SKM-1 (cell line): ENCODE results near the gene TJP3.
"Not testable (repeated sequence)": the region's sequence is repeated elsewhere in the genome, so short reads cannot be mapped to it uniquely, and the experiment has no call there.

Source experiments
- DNase-seq: peaks from one replicate; lab custom pipeline; 2025; ENCODE audit not compliant: unreplicated experiment; lab: John Stamatoyannopoulos, UW

The TJP3 gene

DNA sequence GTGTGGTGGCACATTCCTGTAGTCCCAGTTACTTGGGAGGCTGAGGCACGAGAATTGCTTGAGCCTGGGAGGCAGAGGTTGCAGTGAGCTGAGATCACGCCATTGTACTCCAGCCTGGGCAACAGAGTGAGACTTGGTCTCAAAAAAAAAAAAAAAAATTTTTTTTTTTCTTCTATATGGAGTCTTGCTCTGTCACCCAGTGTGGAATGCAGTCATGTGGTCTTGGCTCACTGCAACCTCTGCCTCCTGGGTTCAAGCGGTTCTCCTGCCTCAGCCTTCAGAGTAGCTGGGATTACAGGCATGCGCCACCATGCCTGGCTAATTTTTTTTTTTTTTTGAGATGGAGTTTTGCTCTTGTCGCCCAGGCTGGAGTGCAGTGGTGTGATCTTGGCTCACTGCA is 57.6 kb downstream of the TJP3 start:
- DNase-seq: not testable (repeated sequence)

DNA sequence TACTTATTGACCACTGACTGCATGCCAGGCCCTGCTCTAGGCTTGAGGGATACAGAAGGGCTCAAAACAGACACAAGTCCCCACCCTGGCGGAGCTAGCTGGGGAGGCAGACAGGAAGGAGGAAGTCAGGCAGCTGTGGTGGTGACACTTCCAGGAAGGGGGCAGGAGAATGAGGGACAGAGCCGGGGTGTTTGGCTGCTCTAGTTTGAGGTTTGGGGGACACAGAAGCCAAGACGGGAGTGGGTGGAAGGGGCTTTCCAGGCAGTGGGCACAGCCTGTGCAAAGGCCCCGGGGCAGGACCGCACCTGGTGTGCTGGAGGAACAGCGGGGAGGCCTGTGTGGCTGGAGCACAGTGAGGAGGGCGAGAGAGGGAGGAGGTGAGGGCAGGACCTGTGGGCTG is 58.3 kb downstream of the TJP3 start:
- DNase-seq: no peak

DNA sequence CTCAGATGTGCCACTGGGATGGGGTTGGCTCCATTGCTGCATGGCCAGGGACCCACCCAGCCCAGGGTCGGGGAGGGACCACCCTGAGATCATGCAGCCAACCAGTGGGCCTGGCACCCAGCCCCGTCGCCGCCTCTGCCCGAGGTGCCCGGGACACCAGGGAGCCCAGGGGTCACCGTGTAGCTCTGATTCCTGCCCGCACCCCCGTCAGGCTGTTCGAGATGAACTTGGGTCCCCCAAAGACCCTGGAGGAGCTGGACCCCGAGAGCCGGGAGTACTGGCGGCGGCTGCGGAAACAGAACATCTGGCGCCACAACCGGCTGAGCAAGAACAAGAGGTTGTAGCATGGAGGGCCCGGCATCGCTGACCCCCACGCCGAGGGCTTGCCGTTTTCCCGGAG is 58.9 kb downstream of the TJP3 start:
- DNase-seq: no peak

DNA sequence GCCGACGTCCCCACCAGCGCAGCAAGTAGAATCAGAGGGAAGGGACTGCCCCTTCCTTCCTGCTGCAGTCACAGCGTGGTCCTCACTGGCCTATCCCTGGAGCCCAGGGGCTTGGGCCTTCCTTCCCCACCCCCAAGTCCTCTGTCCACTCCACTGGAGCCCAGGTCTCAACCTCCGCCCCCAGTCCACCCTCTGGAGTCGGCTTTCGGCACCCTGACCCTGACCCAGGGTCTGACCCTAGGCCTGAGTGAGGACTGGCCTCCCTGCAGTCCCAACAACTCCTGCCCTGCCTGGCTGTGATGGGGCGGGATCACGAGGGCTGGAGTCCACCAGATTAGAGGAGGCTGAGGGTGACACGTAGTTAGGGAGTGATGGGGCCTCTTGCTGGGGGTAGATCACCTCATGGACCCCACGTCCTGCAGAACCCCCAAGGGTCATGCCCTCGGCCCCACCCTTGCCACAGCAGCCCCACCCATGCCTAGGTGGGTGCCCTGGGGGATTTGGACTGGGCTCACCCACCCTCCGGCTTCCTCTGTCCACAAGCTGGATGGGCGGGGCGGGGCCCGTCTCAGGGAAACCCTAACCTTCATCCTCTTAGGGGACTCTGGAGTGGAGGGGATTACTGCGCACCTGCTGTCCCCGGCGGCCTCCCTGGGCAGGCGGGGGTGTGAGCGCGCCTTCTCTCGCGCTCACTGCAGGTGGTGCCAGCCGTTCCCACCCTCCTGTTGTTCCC is 60.0 kb downstream of the TJP3 start:
- no peak for DNase-seq

DNA sequence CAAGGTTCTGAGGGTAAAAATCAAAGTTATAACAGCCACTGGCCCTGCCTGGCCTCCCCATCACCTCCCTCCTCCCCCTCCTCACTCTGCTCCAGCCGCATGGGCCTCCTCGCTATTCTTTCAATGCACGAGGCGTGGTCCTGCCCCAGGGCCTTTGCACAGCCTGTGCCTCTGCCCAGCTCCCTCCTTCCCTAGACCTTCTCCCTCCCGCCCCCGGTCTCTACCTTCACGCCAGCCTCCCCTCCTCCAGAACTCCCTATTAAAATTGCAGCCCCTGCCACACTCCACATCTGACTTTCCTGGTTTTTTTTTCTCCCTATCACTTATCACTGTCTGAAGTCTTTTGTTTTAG is 60.5 kb downstream of the TJP3 start:
- DNase-seq: no peak

DNA sequence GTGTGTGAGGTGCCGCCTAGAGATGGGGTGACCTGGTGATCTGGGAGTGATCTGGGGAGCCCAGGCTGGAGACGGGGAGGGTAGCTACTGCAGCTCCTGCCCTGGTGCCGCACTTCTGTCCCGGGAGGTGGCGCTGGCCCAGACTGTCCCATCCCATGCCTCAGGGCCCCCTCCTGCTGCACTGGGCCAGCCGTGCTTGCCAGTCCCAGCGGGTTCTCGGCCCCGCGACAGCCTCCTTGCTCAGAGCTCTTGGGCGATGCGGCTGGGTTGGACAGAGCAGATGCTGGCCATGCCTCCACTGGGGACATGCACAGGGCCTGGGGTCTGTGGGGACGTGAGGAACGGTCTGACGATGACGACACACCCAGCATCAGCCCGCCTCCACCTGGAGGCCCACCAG is 61.3 kb downstream of the TJP3 start:
- no peak for DNase-seq

DNA sequence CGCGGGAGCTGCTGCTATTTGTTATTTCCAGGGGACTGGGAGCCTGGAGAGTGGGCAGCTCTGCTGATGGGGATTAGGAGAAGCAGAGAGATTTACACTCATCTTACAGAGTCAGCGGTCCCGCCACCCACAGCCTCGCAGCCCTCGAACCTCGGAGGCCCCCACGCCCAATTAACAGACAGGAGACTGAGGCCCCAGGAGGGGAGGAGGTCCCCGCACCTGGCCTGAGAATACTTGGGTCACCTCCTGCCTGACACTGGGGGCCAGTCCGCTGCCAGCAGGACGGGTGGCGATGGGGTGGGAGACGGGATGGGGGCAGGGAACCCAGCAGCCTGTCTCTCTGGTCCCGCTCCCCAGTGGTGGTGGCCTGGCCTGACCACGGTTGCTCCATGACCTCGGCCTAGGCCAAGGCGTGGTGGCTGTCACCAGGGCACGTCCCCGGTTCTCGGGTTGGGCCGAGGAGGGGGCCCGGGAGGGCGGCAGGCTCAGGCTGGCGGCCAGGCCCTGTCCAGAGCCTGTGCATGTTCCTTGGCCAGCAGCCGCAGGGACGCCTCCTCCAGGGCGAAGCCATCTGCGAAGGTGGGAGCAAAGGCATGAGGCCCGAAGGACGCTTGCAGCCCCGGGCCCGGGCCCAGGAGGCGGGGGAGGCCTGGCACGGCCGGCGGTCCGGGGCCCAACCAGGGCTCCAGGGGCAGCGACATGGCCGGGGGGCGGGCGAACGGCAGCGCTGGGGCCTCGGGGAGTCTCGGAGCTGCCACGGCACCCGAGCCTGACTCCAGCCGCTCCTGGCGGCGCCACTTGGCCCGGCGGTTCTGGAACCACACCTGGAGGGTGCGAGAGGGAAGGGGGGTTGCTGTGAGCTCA is 62.2 kb downstream of the TJP3 start:
- DNase-seq: no peak

DNA sequence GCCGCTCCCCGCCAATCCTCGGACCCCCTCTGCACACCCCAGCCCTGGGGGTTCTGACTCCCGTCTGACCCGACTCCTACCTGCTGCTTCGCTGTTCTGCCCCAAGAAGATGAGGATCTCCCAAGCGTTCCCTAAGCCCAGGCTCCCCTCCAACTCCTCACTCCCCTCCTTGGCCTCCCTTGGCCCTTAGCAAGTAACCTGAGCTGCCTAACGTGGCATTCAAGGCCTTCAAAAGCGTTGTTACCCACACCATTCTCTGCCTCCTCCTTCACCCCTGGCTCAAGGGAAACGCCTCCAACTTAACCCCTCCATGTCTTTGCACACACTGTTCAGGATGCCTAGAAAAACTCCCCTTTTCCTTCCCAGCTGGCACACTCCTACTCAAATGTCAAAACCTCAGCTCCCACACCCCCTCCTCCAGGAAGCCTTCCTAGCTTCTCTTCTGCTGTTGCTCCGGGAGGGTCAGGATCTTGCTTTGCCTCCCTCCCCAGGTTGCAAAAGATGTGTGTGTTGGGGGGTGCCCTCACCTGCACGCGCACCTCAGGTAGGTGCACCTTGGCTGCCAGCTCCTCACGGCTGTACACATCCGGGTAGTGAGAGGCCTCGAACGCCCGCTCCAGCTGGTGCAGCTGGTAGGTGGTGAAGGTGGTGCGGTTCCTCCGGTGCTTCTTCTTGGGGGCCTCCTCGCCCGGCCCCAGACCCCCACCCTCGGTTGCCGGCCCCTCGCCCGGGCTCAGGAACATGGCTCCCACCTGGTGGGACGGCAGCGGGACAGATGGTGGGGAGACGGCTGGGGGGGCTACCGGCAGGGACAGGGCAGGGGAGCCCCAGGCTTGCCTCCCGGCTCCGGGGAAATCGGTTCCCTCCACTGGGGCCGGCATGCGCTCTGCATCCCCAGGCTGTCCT is 63.1 kb downstream of the TJP3 start:
- DNase-seq: no peak

DNA sequence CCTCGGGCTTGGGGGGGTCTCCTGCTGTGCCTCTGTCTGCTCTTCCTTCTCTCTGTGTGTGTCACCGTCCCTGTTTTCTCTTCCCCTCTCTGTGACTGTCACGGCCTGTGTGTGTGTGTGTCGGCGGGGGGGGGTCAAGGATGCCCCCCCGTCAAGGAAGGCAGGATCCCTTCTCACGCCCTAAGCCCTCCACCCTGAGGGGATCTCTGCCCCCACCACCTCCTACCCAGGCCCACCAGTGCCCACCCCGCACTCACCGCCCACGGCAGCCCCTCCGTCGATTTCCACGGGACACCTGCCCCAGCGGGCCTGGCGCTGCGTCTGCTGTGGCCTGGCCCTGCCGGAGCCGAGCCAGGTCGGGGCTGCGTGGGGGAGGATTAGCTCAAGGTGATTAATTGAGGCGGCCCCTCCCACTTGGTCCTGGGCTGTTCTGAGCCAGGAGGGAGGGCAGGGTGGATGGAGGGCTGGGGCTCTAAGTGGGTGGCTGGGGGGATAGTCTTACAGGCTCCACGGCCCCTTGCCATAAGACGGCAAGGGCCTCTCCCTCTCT is 63.8 kb downstream of the TJP3 start, which contains the start of gene RAX2:
TSS of gene RAX2 (minus strand) at position 323 of the 550 bp plus-strand sequence. CDS start 486 bp downstream, outside the sequence.
- DNase-seq: no peak

DNA sequence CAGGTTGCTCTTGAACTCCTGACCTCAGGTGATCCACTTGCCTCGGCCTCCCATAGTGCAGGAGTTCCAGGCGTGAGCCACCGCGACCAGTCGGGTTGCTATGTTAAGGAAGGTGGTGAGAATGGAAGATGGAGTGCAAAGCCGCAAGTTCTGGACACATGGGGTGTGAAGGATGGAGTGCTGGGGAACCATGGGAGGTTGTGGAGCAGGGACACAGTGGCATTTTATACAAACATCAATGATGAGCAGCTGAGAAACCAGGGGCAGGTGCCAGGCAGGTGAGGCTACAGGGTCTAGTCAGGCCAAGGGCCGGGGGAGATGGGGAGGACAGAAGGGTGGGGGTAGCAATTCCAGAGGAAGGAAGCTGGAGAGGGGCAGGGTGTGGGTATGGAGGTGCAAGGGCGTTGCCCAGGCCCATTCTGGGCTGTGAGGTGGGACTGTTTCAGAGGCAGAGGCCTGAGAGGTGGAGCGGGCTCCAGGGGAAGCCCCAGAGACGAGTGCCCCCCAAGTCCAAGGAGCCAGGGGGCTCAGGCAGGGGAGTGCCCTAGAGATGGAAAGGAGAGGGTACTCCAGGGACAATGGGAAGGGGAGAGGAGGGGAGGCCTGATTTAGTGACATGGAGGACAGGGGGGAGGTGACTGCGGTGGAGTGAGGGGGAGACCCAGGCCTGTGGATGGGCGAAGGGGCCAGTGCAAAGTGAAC is 65.8 kb downstream of the TJP3 start:
- no peak for DNase-seq

DNA sequence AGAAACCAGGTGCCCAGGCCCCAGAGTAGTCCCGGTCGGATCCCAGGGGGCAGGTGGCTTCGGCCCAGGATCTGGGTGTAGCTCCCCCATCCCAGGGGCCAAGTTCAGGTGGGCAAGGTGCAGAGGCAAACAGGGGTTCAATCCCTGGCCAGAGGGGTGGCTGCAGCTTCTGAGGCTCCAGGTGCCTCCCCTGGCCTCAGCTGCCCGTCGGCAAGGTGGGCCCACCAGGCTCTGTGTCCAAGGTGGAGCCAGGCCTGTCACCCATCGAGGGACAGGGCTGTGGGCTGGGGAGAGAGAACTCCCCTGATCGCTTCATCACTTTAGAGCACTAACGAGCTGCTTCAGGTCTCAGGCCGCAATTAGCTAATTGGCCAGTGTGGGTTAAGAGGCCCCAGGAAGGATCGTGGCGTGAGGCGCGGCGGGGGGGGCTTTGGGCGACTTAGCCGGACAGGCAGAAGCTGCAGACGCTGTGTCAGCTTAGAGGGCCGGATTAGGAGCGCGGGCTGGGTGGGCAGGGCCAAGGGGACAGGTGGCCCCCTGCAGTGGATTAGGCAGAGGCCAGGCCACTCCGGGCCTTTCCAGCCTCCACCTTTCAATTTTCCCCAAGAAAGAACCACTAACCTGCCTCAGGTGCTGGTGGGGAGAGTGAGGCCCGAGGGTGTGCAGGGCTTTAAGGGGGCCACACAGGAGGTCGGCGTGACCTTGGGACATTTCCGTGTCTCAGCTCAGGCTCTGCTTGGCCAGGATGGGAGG is 66.6 kb downstream of the TJP3 start:
- DNase-seq: no peak

DNA sequence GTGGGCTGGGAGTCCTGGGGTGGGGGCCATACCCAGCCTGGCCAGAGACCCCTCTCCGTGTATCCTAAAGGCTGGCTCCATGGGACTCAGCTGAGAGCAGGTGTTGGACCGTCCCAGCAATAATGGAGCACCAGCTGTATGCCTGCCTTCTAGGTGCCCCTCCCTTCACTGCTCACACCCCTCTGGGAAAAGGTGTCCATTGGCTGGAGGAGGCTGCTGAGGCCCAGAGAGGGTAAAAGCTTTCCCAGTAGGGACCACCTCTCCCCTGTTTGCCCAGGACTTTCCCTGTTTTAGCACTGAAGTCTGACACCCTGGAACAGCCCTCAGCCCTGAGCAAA is 67.2 kb downstream of the TJP3 start:
- DNase-seq: no peak

DNA sequence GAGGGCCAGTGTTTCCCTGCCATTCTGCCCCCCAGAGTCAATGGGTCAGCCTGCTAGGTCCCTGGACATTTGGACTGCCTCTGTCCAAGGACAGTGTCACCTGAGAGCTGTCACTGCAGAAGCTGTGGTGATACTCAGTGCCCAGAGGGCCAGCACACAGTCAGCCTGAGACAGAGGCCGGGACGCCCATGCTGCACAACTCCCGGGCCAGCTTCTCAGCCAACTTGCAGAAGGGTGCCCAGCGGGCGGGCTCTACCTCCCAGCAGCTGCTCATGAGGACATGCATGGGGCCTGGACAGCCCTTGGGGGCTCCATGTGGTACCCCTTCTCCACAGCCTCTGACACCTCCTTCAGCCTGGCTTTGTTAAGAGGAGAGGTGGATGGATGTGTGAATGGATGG is 67.6 kb downstream of the TJP3 start:
- DNase-seq: no peak

DNA sequence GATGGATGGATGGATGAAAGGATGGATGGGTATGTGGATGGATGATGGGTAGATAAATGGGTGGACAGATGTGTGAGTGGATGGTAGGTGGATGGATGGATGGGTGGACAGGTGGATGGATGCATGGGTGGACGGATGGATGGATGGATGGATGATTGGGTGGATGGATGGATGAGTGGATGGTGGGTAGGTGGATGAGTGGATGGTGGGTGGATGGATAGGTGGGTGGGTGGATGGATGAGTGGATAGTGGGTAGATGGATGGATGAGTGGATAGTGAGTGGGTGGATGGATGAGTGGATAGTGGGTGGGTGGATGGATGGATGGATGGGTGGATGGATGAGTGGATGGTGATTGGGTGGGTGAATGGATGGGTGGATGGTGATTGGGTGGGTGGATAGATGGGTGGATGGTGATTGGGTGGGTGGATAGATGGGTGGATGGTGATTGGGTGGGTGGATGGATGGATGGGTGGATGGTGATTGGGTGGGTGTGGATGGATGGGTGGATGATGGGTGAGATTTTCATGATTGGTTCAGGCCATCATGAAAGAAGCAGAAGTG is 68.4 kb downstream of the TJP3 start:
- DNase-seq: no peak

DNA sequence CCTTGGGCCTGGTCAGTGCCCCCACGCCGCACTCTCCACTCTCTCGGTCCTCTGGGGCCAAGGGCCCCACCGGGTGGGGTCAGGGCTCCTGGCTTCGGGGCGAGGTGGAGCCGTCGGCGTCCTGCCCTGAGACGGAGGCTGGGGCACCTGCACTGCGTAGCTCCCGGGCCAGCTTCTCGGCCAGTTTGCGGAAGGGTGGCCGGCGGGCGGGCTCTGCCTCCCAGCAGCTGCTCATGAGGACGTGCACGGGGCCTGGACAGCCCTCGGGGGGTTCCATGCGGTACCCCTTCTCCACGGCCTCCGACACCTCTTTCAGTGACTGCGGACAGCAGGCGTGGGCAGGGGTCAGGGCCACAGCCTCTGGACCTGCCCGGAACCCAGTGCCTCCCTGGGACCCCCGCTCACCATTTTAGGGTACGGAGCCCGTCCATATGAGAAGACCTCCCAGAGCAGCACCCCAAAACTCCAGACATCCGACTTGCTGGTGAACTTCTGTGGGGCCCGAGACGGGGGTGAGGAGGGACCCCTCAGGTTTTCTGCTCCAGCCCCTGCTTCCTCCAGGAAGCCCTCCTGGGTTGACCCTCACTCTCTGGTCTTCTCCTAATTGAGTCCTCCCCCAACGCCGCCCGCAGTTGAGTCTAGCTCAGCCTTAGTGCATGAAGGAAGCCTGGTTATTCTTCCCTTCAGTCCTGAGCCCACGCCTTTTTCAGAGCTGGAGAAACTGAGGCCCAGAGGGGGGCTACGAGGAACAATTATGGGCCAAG is 70.1 kb downstream of the TJP3 start:
- no peak for DNase-seq

DNA sequence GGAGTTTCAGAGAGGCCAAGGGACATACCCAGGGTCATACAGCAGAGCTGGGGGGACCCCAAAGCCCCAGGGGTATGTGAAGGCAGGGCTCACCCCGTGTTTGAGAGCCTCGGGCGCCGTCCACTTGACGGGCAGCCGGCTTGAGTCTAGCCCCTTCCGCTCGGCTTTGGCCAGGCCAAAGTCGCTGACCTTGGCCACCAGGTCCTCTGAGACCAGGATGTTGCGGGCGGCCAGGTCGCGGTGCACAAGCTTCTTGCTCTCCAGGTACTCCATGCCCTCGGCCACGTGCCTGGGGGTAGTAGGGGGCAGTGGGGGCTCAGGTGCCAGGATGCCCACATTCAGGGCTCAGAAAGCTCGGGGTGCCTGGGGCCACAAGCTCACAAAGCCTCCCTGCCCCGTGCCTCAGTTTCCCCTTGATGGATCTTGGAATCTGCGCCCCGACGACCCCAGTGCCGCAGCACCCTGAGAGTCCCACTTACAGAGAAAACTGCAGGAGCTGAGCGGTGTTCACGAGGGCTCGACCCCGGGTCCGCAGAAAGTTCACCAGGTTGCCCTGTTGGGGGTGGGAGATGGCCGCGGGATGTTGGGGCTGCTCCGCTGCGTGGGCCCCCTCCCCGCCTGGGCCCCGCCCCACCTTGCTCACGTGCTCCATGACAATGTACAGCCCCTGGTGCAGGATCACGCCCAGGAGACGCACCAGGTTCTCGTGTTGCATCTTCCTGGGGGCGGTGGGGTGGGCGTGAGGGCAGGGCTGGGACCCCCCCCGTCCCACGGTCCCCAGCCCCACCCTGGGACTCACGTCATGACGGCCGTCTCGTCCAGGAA is 70.9 kb downstream of the TJP3 start:
- DNase-seq: no peak

DNA sequence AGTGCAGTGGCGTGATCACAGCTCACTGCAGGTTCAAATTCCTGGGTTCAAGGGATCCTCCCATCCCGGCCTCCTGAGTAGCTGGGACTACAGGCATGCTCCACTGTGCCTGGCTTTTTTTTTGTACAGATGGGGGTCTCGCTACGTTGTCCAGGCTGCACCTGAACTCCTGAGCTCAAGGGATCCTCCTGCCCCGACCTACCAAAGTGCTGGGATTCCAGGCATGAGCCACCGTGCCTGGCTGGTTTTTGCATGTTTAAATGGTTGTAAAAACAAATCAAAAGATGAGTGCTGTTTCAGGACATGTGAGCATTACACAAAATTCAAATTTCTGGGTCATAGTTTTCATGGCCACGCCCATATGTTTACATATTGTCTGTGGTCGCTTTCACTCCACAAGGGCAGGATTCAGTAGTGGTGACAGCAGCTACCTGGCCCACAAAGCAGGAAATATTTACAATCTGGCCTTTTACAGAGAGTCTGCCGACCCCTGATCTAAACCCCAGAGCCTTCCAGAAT is 72.7 kb downstream of the TJP3 start:
- DNase-seq: no peak

DNA sequence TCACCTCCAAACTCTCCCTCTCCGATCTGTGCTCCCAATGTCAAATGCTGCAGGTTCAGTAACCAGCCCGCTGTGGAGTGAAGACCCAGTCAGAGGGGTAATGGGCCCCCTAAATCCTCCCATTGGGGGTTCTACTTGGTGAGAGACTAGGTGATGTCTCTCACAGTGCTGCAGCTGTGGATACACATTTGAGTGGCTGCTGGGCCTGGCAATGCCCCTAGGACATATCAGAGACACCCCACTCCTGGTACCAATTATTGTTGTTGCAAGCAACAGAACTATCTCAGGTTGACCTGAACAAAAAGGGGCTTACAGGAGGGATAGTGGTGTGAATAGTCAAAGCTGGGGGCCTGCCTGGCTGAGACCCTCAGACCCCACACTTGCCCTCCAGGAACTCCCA is 73.4 kb downstream of the TJP3 start:
- DNase-seq: no peak
